ENCODE results near the gene ADCY4. TPM values are rescaled to one million over a fixed set of nuclear protein-coding genes. Genes with fewer than 3 reads are reported as not detected.

ADCY4 gene
- total and polyA plus RNA-seq, 2 of the 13 experiments (the other 11 are each of a cell fraction or from before 2014, with no cell fraction given), result 0.03 TPM; not detected in 1

DNA sequence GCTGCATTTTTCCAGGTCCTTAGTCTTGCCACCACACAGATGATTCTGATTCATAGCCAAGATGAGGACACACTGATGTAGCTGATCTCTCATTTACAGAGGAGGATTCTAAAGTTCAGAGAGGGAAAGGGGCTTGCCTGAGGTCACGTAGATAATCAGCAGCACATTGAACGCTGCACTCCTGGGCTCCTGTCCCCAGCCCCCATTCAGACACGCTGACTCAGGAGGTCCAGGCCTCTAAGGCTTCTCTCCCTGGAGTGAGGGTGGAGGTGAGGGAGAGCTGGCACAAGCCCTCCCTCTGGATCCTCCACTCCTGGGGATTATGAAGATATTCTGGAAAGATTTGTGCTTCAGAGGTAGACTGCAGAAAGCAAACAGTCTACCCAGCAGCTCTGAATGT, 43.5 kb upstream of the ADCY4 start (continued):
- TF ChIP-seq, protein P1, sequence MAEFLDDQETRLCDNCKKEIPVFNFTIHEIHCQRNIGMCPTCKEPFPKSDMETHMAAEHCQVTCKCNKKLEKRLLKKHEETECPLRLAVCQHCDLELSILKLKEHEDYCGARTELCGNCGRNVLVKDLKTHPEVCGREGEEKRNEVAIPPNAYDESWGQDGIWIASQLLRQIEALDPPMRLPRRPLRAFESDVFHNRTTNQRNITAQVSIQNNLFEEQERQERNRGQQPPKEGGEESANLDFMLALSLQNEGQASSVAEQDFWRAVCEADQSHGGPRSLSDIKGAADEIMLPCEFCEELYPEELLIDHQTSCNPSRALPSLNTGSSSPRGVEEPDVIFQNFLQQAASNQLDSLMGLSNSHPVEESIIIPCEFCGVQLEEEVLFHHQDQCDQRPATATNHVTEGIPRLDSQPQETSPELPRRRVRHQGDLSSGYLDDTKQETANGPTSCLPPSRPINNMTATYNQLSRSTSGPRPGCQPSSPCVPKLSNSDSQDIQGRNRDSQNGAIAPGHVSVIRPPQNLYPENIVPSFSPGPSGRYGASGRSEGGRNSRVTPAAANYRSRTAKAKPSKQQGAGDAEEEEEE (CRISPR knock-in tag; IDR thresholded peaks at IDR 0.05; ENCODE audit: borderline replicate concordance), result no peak
- TF ChIP-seq TCF7 (IDR thresholded peaks at IDR 0.05; ENCODE audit: low read depth) (no peak), ZNF816 (CRISPR knock-in tag; IDR thresholded peaks at IDR 0.05; ENCODE audit: borderline replicate concordance) (no peak), ZNF781 (CRISPR knock-in tag; IDR thresholded peaks at IDR 0.05; ENCODE audit: borderline replicate concordance, not compliant biosample characterization) (no peak), FOXM1 (CRISPR knock-in tag; IDR thresholded peaks at IDR 0.05) (no peak), TCF12 (IDR thresholded peaks at IDR 0.05) (no peak), TCF12 (CRISPR knock-in tag; IDR thresholded peaks at IDR 0.05) (no peak)

DNA sequence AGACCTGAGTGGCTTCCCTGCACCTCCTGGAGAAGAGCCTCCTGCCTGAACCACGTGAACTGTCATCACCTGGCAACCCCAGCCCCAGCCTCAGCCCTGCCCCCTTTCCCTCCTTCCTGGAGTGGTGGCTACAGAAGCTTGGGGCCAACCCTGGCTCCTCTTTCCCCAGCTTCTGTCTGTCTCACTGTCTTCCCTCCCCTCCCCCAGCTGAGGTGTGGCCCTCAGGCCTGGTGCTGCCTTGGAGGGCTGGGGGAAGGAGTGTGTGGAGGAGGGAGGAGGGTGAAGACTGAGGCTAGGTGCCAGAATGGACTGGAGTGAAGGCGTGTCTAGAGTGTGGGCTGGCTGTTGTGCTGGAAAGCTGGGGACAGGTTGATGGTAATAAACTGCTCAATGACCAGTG, 42.8 kb upstream of the ADCY4 start:
- in situ Hi-C loops (cut with HindIII; ENCODE audit: extremely low pct_ligation_motif_present, low pct_unique_long_range_greater_than_20kb) (no loop called here), intact Hi-C loops (cut with micrococcal nuclease; ENCODE audit: unreplicated experiment) (no loop called here)
- DNase-seq (ENCODE audit: low spot score) (no peak), FAIRE-seq (no peak), ATAC-seq (no peak; the same call in 2 of the 3 replicates)
- no peak overlapping the region for H3K27ac ChIP-seq (ENCODE audit: extremely low read length, insufficient read depth, low read length)
- H3K27me3 ChIP-seq (ENCODE audit: control insufficient read depth in 1 of 2, insufficient read depth in 2 of 2, low read length in 2 of 2), result peaks cover 8 to 51% of the 10 kb centered on the region in 2 experiments; a peak in 4 of 5 replicates
- no TSS peak for BruUV-seq (replicated peaks)
- H3K4me1 ChIP-seq (ENCODE audit: insufficient read depth, low read length), result peaks cover 15% of the 10 kb centered on the region
- no peak overlapping the region for H3K4me3 ChIP-seq (replicated peaks in 1 of 3; ENCODE audit: insufficient read depth in 1 of 3, low read depth in 2 of 3, low read length in 3 of 3)
- ChIA-PET POLR2A (interaction anchor here (1.0 to 2.5 kb wide), 3 partner anchors 47 to 64 kb away, joined by 4 to 6 read pairs (median 4); partner anchors contain the start of genes CBLN3 and KHNYN), CTCF (ENCODE audit: low intra/inter-chr PET ratio, low total read pairs) (no interaction called here)
- H3K4me2 ChIP-seq (ENCODE audit: low read depth, low read length), result no peak overlapping the region
- 13% methylated on average over 2 of the region's 2 CpGs for WGBS (ENCODE audit: low lambda C conversion rate)
- no peak overlapping the region for H2AFZ ChIP-seq (ENCODE audit: low read length)
- no peaks in the 10 kb centered on the region for H4K20me1 ChIP-seq (ENCODE audit: insufficient read depth, low read length)
- no peak overlapping the region for H3K9ac ChIP-seq (ENCODE audit: insufficient read depth, low read depth, low read length)
- no peaks in the 10 kb centered on the region for H3K36me3 ChIP-seq (replicated peaks in 1 of 2; ENCODE audit: control insufficient read depth in 1 of 2, insufficient read depth in 2 of 2, low read length in 2 of 2)
- no peaks in the 10 kb centered on the region for H3K9me3 ChIP-seq (ENCODE audit: low read length)
- no peaks in the 10 kb centered on the region for H3K79me2 ChIP-seq (ENCODE audit: insufficient read depth, low read length)
- TF ChIP-seq NONO (IDR thresholded peaks at IDR 0.05), result 0 out of 2 replicates have a peak, but pooled peaks have one; percentile 18
- TF ChIP-seq NONO (CRISPR knock-in tag; conservative IDR thresholded peaks at IDR 0.05), result no peak
- peak; percentile 41; the same call in 1 of the 2 replicates for TF ChIP-seq PITX1 (CRISPR knock-in tag; IDR thresholded peaks at IDR 0.05)
- no peak for TF ChIP-seq ZBTB49 (CRISPR knock-in tag; IDR thresholded peaks at IDR 0.05; ENCODE audit: borderline replicate concordance)
- 0 out of 2 replicates have a peak, but pooled peaks have one; percentile 24 for TF ChIP-seq ZKSCAN5 (CRISPR knock-in tag; IDR thresholded peaks at IDR 0.05)
- peak; percentile 23; the same call in 1 of the 2 replicates for TF ChIP-seq HIVEP1 (CRISPR knock-in tag; IDR thresholded peaks at IDR 0.05)
- peak; percentile 65; the same call in 1 of the 2 replicates for TF ChIP-seq NRL (CRISPR knock-in tag; IDR thresholded peaks at IDR 0.05; ENCODE audit: borderline replicate concordance)
- TF ChIP-seq RARG (CRISPR knock-in tag; IDR thresholded peaks at IDR 0.05; ENCODE audit: low read depth), result no peak
- TF ChIP-seq, protein P2, sequence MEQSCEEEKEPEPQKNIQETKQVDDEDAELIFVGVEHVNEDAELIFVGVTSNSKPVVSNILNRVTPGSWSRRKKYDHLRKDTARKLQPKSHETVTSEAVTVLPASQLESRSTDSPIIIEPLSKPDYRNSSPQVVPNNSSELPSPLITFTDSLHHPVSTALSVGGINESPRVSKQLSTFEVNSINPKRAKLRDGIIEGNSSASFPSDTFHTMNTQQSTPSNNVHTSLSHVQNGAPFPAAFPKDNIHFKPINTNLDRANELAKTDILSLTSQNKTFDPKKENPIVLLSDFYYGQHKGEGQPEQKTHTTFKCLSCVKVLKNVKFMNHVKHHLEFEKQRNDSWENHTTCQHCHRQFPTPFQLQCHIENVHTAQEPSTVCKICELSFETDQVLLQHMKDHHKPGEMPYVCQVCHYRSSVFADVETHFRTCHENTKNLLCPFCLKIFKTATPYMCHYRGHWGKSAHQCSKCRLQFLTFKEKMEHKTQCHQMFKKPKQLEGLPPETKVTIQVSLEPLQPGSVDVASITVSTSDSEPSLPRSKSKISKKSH (CRISPR knock-in tag; IDR thresholded peaks at IDR 0.05; ENCODE audit: borderline replicate concordance), result 0 out of 2 replicates have a peak, but pooled peaks have one; percentile 21
- TF ChIP-seq ZNF333 (CRISPR knock-in tag; IDR thresholded peaks at IDR 0.05; ENCODE audit: borderline replicate concordance), result 0 out of 2 replicates have a peak, but pooled peaks have one; percentile 40
- TF ChIP-seq ZNF572 (CRISPR knock-in tag; IDR thresholded peaks at IDR 0.05), result peak; percentile 59; the same call in 1 of the 2 replicates

Data from HepG2 (cell line).